ENCODE results near the gene SLC29A3.

The SLC29A3 gene

DNA sequence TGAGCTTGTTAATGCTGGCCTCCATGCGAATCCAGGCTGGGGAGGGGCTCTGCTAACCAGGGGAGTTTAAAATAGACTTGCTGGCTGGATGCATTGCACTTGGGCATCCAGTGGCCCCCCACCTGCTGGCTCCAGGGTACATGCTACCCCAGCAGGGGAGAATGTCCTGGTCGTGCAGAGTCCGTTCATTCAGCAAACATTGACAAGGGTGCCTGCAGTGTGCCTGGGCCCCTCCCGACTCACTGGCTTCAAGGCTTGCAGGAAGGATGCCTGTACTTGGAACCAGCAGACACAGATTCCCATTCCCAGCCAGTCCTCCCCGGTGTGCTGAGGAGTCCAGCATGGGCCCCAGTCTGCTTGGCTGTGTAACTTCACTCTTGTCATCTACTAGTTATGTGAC is 1.5 kb downstream of the SLC29A3 start:
- no peak overlapping the region for H3K27ac ChIP-seq (ENCODE audit: low read depth, low read length)

GRCh38 chr10:71321386-71321785 is 2.3 kb downstream of the SLC29A3 start:
- no peaks in the 10 kb centered on the region for H3K79me2 ChIP-seq (ENCODE audit: insufficient read depth, low read length)
- H3K9me2 ChIP-seq (replicated peaks; ENCODE audit: insufficient read depth, low read length), result no peaks in the 10 kb centered on the region
- H3K27ac ChIP-seq (ENCODE audit: low read depth, low read length), result no peak overlapping the region
- H4K20me1 ChIP-seq (ENCODE audit: low read depth, low read length), result no peaks in the 10 kb centered on the region
- H3F3A ChIP-seq (ENCODE audit: insufficient read depth), result no peaks in the 10 kb centered on the region
- no peak overlapping the region for H2AFZ ChIP-seq (ENCODE audit: low read depth, low read length, severe bottlenecking)
- H3K4me3 ChIP-seq (ENCODE audit: insufficient read depth, low read length, poor library complexity, severe bottlenecking), result no peak overlapping the region
- TF ChIP-seq EZH2phosphoT487 (conservative IDR thresholded peaks at IDR 0.05; ENCODE audit: low read length), result no peak
- TF ChIP-seq, protein P1, sequence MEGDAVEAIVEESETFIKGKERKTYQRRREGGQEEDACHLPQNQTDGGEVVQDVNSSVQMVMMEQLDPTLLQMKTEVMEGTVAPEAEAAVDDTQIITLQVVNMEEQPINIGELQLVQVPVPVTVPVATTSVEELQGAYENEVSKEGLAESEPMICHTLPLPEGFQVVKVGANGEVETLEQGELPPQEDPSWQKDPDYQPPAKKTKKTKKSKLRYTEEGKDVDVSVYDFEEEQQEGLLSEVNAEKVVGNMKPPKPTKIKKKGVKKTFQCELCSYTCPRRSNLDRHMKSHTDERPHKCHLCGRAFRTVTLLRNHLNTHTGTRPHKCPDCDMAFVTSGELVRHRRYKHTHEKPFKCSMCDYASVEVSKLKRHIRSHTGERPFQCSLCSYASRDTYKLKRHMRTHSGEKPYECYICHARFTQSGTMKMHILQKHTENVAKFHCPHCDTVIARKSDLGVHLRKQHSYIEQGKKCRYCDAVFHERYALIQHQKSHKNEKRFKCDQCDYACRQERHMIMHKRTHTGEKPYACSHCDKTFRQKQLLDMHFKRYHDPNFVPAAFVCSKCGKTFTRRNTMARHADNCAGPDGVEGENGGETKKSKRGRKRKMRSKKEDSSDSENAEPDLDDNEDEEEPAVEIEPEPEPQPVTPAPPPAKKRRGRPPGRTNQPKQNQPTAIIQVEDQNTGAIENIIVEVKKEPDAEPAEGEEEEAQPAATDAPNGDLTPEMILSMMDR (IDR thresholded peaks at IDR 0.05; ENCODE audit: insufficient read depth, low read length, poor library complexity, severe bottlenecking), result no peak
- H3K9ac ChIP-seq (ENCODE audit: low read length), result no peak overlapping the region
- H3K9me3 ChIP-seq (ENCODE audit: insufficient read depth, low read length), result no peaks in the 10 kb centered on the region
- H3K4me2 ChIP-seq (ENCODE audit: low read depth, low read length, poor library complexity, severe bottlenecking), result no peak overlapping the region
- H3K27me3 ChIP-seq (ENCODE audit: low read length), result no peaks in the 10 kb centered on the region
- H3K36me3 ChIP-seq (ENCODE audit: low read length), result no peaks in the 10 kb centered on the region

More for the DNA sequence above, 1.5 kb downstream of the SLC29A3 start:
- Histone ChIP-seq H3K9me2 (replicated peaks; ENCODE audit: insufficient read depth, low read length) (no peaks in the 10 kb centered on the region), H3K79me2 (ENCODE audit: insufficient read depth, low read length) (no peaks in the 10 kb centered on the region), H3K27me3 (ENCODE audit: low read length) (no peaks in the 10 kb centered on the region), H4K20me1 (ENCODE audit: low read depth, low read length) (no peaks in the 10 kb centered on the region), H2AFZ (ENCODE audit: low read depth, low read length, severe bottlenecking) (no peak overlapping the region), H3K36me3 (ENCODE audit: low read length) (no peaks in the 10 kb centered on the region), H3K9ac (ENCODE audit: low read length) (no peak overlapping the region), H3K9me3 (ENCODE audit: insufficient read depth, low read length) (no peaks in the 10 kb centered on the region), H3F3A (ENCODE audit: insufficient read depth) (no peaks in the 10 kb centered on the region), H3K4me2 (ENCODE audit: low read depth, low read length, poor library complexity, severe bottlenecking) (no peak overlapping the region), H3K4me3 (ENCODE audit: insufficient read depth, low read length, poor library complexity, severe bottlenecking) (no peak overlapping the region)
- TF ChIP-seq EZH2phosphoT487 (conservative IDR thresholded peaks at IDR 0.05; ENCODE audit: low read length), result no peak
- TF ChIP-seq, protein P1 (IDR thresholded peaks at IDR 0.05; ENCODE audit: insufficient read depth, low read length, poor library complexity, severe bottlenecking), result no peak

DNA sequence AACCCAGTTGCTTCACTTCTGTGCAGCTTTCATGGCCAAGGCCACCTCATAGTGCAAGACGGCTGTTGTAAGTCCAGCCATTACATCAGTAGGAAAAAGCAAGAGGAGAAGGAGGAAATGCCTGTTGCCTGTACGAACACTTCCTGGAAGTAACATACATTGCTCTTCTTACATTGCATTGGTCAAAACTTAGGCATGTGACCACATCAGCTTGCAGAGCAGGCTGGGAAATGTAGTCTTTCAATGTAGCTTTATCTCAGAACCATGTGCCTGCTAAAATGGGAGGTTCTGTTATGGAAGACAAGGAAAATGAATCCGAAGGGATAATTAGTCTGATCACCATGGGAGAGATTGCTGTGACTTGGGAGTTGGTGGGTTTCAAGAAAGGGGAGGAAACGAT is 4.3 kb downstream of the SLC29A3 start:
- Histone ChIP-seq H3K4me3 (ENCODE audit: insufficient read depth, low read length, poor library complexity, severe bottlenecking) (no peak overlapping the region), H3K4me2 (ENCODE audit: low read depth, low read length, poor library complexity, severe bottlenecking) (no peak overlapping the region), H3K79me2 (ENCODE audit: insufficient read depth, low read length) (no peaks in the 10 kb centered on the region), H2AFZ (ENCODE audit: low read depth, low read length, severe bottlenecking) (no peak overlapping the region), H3K9me2 (replicated peaks; ENCODE audit: insufficient read depth, low read length) (no peaks in the 10 kb centered on the region), H3F3A (ENCODE audit: insufficient read depth) (no peaks in the 10 kb centered on the region), H4K20me1 (ENCODE audit: low read depth, low read length) (no peaks in the 10 kb centered on the region), H3K36me3 (ENCODE audit: low read length) (no peaks in the 10 kb centered on the region), H3K9me3 (ENCODE audit: insufficient read depth, low read length) (no peaks in the 10 kb centered on the region), H3K27ac (ENCODE audit: low read depth, low read length) (no peak overlapping the region), H3K9ac (ENCODE audit: low read length) (no peak overlapping the region), H3K27me3 (ENCODE audit: low read length) (no peaks in the 10 kb centered on the region)
- no peak for TF ChIP-seq EZH2phosphoT487 (conservative IDR thresholded peaks at IDR 0.05; ENCODE audit: low read length)
- TF ChIP-seq, protein P1 (IDR thresholded peaks at IDR 0.05; ENCODE audit: insufficient read depth, low read length, poor library complexity, severe bottlenecking), result no peak
